NCI-H187 treated with DMSO at 0.1 percent for 48 hours (cell line): ENCODE results near the gene THRA.

Source experiments
- DNase-seq: peaks from one replicate; lab custom pipeline; 2025; lab: John Stamatoyannopoulos, UW

The THRA gene

GRCh38 chr17:40026816-40027613, 35.8 kb upstream of the THRA start:
- no peak for DNase-seq

GRCh38 chr17:40027614-40028012, 35.2 kb upstream of the THRA start:
- no peak for DNase-seq

- DNase-seq, result no peak
Observed at GRCh38 chr17:40028595-40028994, 34.2 kb upstream of the THRA start.

GRCh38 chr17:40031706-40032105, 31.1 kb upstream of the THRA start:
- no peak for DNase-seq

GRCh38 chr17:40032322-40033320, 30.1 kb upstream of the THRA start:
- no peak for DNase-seq

- DNase-seq, result no peak
Observed at GRCh38 chr17:40033339-40033738, 29.4 kb upstream of the THRA start.

GRCh38 chr17:40034426-40035161, 28.2 kb upstream of the THRA start:
- no peak for DNase-seq

GRCh38 chr17:40035162-40035559, 27.6 kb upstream of the THRA start:
- DNase-seq, result no peak

GRCh38 chr17:40038882-40039513, 23.8 kb upstream of the THRA start:
- no peak for DNase-seq

GRCh38 chr17:40041196-40041595, 21.6 kb upstream of the THRA start:
- DNase-seq, result no peak

- DNase-seq, result no peak
Observed at GRCh38 chr17:40056379-40057015, 6.3 kb upstream of the THRA start.

- DNase-seq, result no peak
Observed at GRCh38 chr17:40058186-40058784, 4.5 kb upstream of the THRA start.

GRCh38 chr17:40058865-40059264, 3.9 kb upstream of the THRA start:
- no peak for DNase-seq

GRCh38 chr17:40059729-40060475, 2.9 kb upstream of the THRA start:
- no peak for DNase-seq

- no peak for DNase-seq
Observed at GRCh38 chr17:40060887-40061608, 1.7 kb upstream of the THRA start.

GRCh38 chr17:40061609-40062038, 1.1 kb upstream of the THRA start:
- no peak for DNase-seq

- DNase-seq, result no peak
Observed at GRCh38 chr17:40063187-40063771, 514 bp downstream of the THRA start.

- DNase-seq, result no peak
Observed at GRCh38 chr17:40063901-40064531, 1.3 kb downstream of the THRA start.
